Type B pancreatic cell (in vitro differentiated cells): Measurements from ENCODE around the gene PDLIM5. TPM values are rescaled to one million over a fixed set of nuclear protein-coding genes. Genes with fewer than 3 reads are reported as not detected.

Source experiments
- DNase-seq: peaks from one replicate; pipeline ENCODE4 v3.0.0; 2021; ENCODE audit warnings: mixed read lengths; ENCODE audit not compliant: unreplicated experiment; ENCODE audit errors: extremely low spot score
- H3K27ac Mint-ChIP-seq: 2 replicates; pipeline ENCODE4 v1.8.0; 2021; ENCODE audit warnings: mild to moderate bottlenecking, mixed read lengths
- H3K27me3 Mint-ChIP-seq: 2 replicates; pipeline ENCODE4 v1.8.0; 2021; ENCODE audit warnings: mixed read lengths
- H3K36me3 Mint-ChIP-seq: 2 replicates; pipeline ENCODE4 v1.8.0; 2021; ENCODE audit warnings: mixed read lengths
- H3K4me1 Mint-ChIP-seq: one replicate; pipeline ENCODE4 v1.8.0; 2021; ENCODE audit warnings: mixed read lengths; ENCODE audit not compliant: unreplicated experiment
- H3K4me3 Mint-ChIP-seq: 2 replicates; pipeline ENCODE4 v1.8.0; 2021; ENCODE audit warnings: mild to moderate bottlenecking, mixed read lengths
- H3K9me3 Mint-ChIP-seq: 2 replicates; pipeline ENCODE4 v1.8.0; 2021; ENCODE audit warnings: mixed read lengths
- CTCF ChIP-seq: fragments of 200-600 bp; sonication (generic); conservative IDR thresholded peaks from 2 replicates; pipeline ENCODE4 v1.5.0; 2021; ENCODE audit warnings: antibody characterized with exemption, mild to moderate bottlenecking
- total RNA-seq: library from RNA; stranded (reverse); gene quantifications from 2 replicates; pipeline ENCODE4 v1.2.1, GENCODE V29; 2021; ENCODE audit warnings: low replicate concordance

The PDLIM5 gene
- total RNA-seq, 1 donor from 2014 or later, result 76.7 TPM

- H3K4me3 Mint-ChIP-seq, result no peak overlapping the region
- no peaks in the 10 kb centered on the region for H3K27me3 Mint-ChIP-seq
- H3K36me3 Mint-ChIP-seq, result peaks cover 15% of the 10 kb centered on the region
- no peak for TF ChIP-seq CTCF
- H3K9me3 Mint-ChIP-seq, result no peaks in the 10 kb centered on the region
- peaks cover 7% of the 10 kb centered on the region for H3K4me1 Mint-ChIP-seq
- no peak overlapping the region for H3K27ac Mint-ChIP-seq
- no peak for DNase-seq
Observed at GRCh38 chr4:94639298-94639697, 187.6 kb downstream of the PDLIM5 start.

GRCh38 chr4:94640151-94640550 is 188.4 kb downstream of the PDLIM5 start:
- Mint-ChIP-seq H3K4me3 (no peak overlapping the region), H3K27me3 (no peaks in the 10 kb centered on the region), H3K9me3 (no peaks in the 10 kb centered on the region), H3K4me1 (peaks cover 7% of the 10 kb centered on the region), H3K27ac (no peak overlapping the region), H3K36me3 (peaks cover 15% of the 10 kb centered on the region)
- no peak for TF ChIP-seq CTCF
- no peak for DNase-seq

- no peak for DNase-seq
- Mint-ChIP-seq H3K27me3 (no peaks in the 10 kb centered on the region), H3K27ac (no peak overlapping the region), H3K36me3 (peaks cover 20% of the 10 kb centered on the region), H3K4me1 (peaks cover 7% of the 10 kb centered on the region), H3K9me3 (no peaks in the 10 kb centered on the region), H3K4me3 (no peak overlapping the region)
- TF ChIP-seq CTCF, result no peak
Observed at GRCh38 chr4:94641702-94642560, 190.2 kb downstream of the PDLIM5 start.

- Mint-ChIP-seq H3K27me3 (no peaks in the 10 kb centered on the region), H3K4me3 (no peak overlapping the region), H3K36me3 (peaks cover 22% of the 10 kb centered on the region), H3K9me3 (no peaks in the 10 kb centered on the region), H3K4me1 (peaks cover 7% of the 10 kb centered on the region), H3K27ac (no peak overlapping the region)
- no peak for TF ChIP-seq CTCF
- no peak for DNase-seq
Observed at GRCh38 chr4:94642561-94642866, 190.8 kb downstream of the PDLIM5 start.

- no peaks in the 10 kb centered on the region for H3K27me3 Mint-ChIP-seq
- peaks cover 24% of the 10 kb centered on the region for H3K36me3 Mint-ChIP-seq
- no peak for DNase-seq
- no peak for TF ChIP-seq CTCF
- peaks cover 15% of the 10 kb centered on the region for H3K4me1 Mint-ChIP-seq
- H3K9me3 Mint-ChIP-seq, result no peaks in the 10 kb centered on the region
- no peak overlapping the region for H3K27ac Mint-ChIP-seq
- H3K4me3 Mint-ChIP-seq, result no peak overlapping the region
Observed at GRCh38 chr4:94648699-94649098, 197.0 kb downstream of the PDLIM5 start.
